HepG2 (cell line): Measurements from ENCODE around the gene FCN3. TPM values are rescaled to one million over a fixed set of nuclear protein-coding genes. Genes with fewer than 3 reads are reported as not detected.
A peak's percentile ranks its signal among the peaks of the same experiment; 100 is the strongest.

Experiments
- ATAC-seq: fragments of 200-7000 bp; cut with Tn5 transposase; 3 replicates; pipeline ENCODE4 v1.9.1; 2020; ENCODE audit warnings: mild to moderate bottlenecking, moderate library complexity
- BruUV-seq: library from RNA; stranded (reverse); fragments of 400-500 nt; replicated peaks from 2 replicates; lab custom pipeline; 2021; lab: Mats Ljungman, UMichigan
- CTCF ChIA-PET: fragments of 300-600 bp; formaldehyde crosslinking; extraction: SDS; loops from one replicate; lab custom pipeline; 2021; ENCODE audit warnings: low total read pairs, inconsistent platforms, low intra/inter-chr PET ratio; lab: Yijun Ruan, JAX
- POLR2A ChIA-PET: fragments of 350-600 bp; sonication (Branson Sonifier 250); formaldehyde crosslinking; loops from one replicate; lab custom pipeline; 2020; ENCODE audit warnings: antibody characterized with exemption, inconsistent platforms; lab: Yijun Ruan, JAX
- DNase-seq: peaks from one replicate; pipeline ENCODE4 v3.0.0-alpha.2; 2015; ENCODE audit warnings: low spot score
- FAIRE-seq: peaks from 3 replicates; lab custom pipeline; 2011; peaks lifted over from hg19 to GRCh38; lab: Jason Lieb, UNC
- H2AFZ ChIP-seq: one replicate; pipeline ENCODE4 v1.6.1; 2011; ENCODE audit warnings: low read length, inconsistent platforms
- H3K27ac ChIP-seq: fragments of 300-600 bp; 3 replicates; pipeline ENCODE4 v1.8.0; 2011; ENCODE audit warnings: mixed run types, mild to moderate bottlenecking, mixed read lengths, low read length, inconsistent platforms; ENCODE audit not compliant: insufficient read depth; ENCODE audit errors: extremely low read length
- H3K27me3 ChIP-seq, 2 experiments: fragments of 200-600 bp in 1 of 2; 2 replicates in 1 of 2; 3 replicates in 1 of 2; pipeline versions ENCODE4 v1.6.0 to v1.8.0; 2011; ENCODE audit warnings: low read length in 2 of 2, mild to moderate bottlenecking in 2 of 2, moderate library complexity in 2 of 2, inconsistent platforms in 1 of 2; ENCODE audit not compliant: insufficient read depth in 2 of 2, control insufficient read depth in 1 of 2
- H3K36me3 ChIP-seq, 2 experiments: fragments of 200-600 bp in 1 of 2; replicated peaks in 1 of 2; 2 replicates in 1 of 2; 3 replicates in 1 of 2; pipeline versions ENCODE4 v1.5.1 to v1.8.0; 2011; ENCODE audit warnings: low read length in 2 of 2, inconsistent platforms in 1 of 2; ENCODE audit not compliant: insufficient read depth in 2 of 2, control insufficient read depth in 1 of 2
- H3K4me1 ChIP-seq: 2 replicates; pipeline ENCODE4 v1.5.1; 2012; ENCODE audit warnings: low read length, inconsistent platforms; ENCODE audit not compliant: insufficient read depth
- H3K4me2 ChIP-seq: 2 replicates; pipeline ENCODE4 v1.6.0; 2011; ENCODE audit warnings: low read depth, low read length, inconsistent platforms
- H3K4me3 ChIP-seq, 3 experiments: fragments of 200-600 bp in 1 of 3; sonication (generic), shearing (Covaris generic) in 1 of 3; replicated peaks in 1 of 3; 2 replicates each; pipeline ENCODE4 v1.5.1; 2011 to 2016; ENCODE audit warnings: low read length in 3 of 3, inconsistent platforms in 2 of 3, low read depth in 2 of 3, mild to moderate bottlenecking in 2 of 3, control low read depth in 1 of 3, mixed read lengths in 1 of 3; ENCODE audit not compliant: insufficient read depth in 1 of 3
- H3K79me2 ChIP-seq: one replicate; pipeline ENCODE4 v1.6.1; 2011; ENCODE audit warnings: low read length, inconsistent platforms; ENCODE audit not compliant: insufficient read depth
- H3K9ac ChIP-seq: 2 replicates; pipeline ENCODE4 v1.6.0; 2011; ENCODE audit warnings: mild to moderate bottlenecking, low read depth, low read length, inconsistent platforms; ENCODE audit not compliant: insufficient read depth
- H3K9me3 ChIP-seq: 2 replicates; pipeline ENCODE4 v1.5.1; 2012; ENCODE audit warnings: mild to moderate bottlenecking, low read length
- H4K20me1 ChIP-seq: 2 replicates; pipeline ENCODE4 v1.6.0; 2011; ENCODE audit warnings: inconsistent platforms, mild to moderate bottlenecking, low read length, moderate library complexity; ENCODE audit not compliant: insufficient read depth
- AGO2 ChIP-seq: fragments of 200-400 bp; formaldehyde crosslinking; optimal IDR thresholded peaks from 2 replicates; pipeline ENCODE3; 2017; ENCODE audit warnings: mild to moderate bottlenecking, low read depth, low read length, moderate library complexity
- MTA1 ChIP-seq: sonication (generic); formaldehyde crosslinking; IDR thresholded peaks from 2 replicates; pipeline ENCODE4 v1.4.0; 2020; ENCODE audit warnings: missing genetic modification reagents, mild to moderate bottlenecking, borderline replicate concordance
- ZBTB33 ChIP-seq: sonication (generic); formaldehyde crosslinking; IDR thresholded peaks from 2 replicates; pipeline ENCODE4 v1.4.0; 2020; ENCODE audit warnings: missing genetic modification reagents
- ZNF703 ChIP-seq: sonication (generic); formaldehyde crosslinking; IDR thresholded peaks from 2 replicates; pipeline ENCODE4 v1.5.1; 2020; ENCODE audit warnings: missing genetic modification reagents, mild to moderate bottlenecking, moderate library complexity, borderline replicate concordance
- WGBS: methylation state at CpG from one replicate; pipeline ENCODE4 v1.1.6; 2017; ENCODE audit warnings: low lambda C conversion rate; 5-methylcytosine and 5-hydroxymethylcytosine counted together
- in situ Hi-C: cut with HindIII; loops from 2 replicates; pipeline ENCODE4 v1.10.0; 2017; ENCODE audit warnings: low pct_unique_long_range_greater_than_20kb; ENCODE audit not compliant: extremely low pct_ligation_motif_present
- intact Hi-C: fragments of 100-400 bp; cut with micrococcal nuclease; formaldehyde crosslinking; loops from one replicate; pipeline ENCODE4 v1.10.0; 2022; ENCODE audit not compliant: unreplicated experiment
- polyA plus RNA-seq, 8 experiments: library from polyadenylated mRNA; depleted of rRNA in 3 of 8; stranded (reverse) in 7 of 8; unstranded in 1 of 8; fragments of >200 nt; fragmentation: Illumina TruSeq in 4 of 8; extraction: Trizol in 4 of 8; gene quantifications; 2 replicates each; pipeline versions ENCODE4 v1.2.1 to v1.2.3, GENCODE V29; 2011 to 2016; ENCODE audit warnings: low read depth in 4 of 8, missing spikeins in 1 of 8, mixed read lengths in 1 of 8; ENCODE audit not compliant: insufficient read depth in 1 of 8
- total RNA-seq, 5 experiments: library from RNA; depleted of rRNA; stranded (reverse); fragments of >200 nt; fragmentation: Illumina TruSeq; extraction: Trizol; gene quantifications; 2 replicates each; pipeline ENCODE4 v1.2.3, GENCODE V29; 2016; ENCODE audit warnings: low read depth in 1 of 5

Gene FCN3
- total and polyA plus RNA-seq, 2 of the 13 experiments (the other 11 are each of a cell fraction or from before 2014, with no cell fraction given): not detected

DNA sequence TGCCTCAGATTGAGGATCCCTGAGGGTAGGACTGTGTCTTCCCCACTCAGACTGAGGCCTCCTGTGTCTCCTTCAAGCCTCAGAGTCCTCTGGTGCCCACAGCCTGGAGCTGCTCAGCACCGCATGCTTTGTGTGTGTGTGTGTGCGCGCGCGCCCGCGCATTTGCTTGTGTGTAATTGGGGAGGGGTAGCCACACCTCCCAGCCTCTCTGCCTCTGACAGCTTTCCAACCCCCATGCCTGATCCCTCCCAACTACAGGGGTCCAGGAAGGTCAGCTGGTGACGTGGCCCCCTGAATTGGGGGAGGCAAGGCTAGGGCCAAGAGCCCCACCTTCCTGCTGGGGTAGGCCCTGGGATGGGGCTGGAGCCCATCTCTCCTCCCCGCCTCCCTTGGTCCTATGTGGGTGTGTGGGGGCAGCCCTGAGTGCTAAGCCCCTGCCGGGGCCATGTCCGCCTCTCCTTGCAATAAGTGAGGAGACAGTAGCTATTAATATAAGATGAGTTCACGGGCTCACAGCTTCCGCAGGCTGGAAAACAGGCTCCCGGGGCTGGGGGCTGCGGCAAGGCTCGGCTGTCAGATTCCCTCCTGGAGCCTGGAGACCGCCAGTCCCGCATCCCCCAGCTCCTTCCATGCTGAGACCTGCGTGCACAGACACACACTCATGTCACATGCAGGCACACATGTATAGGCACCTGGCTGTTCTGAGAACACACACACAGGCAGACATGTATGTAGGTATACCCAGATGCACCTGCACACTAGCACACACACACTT is 24.8 kb upstream of the FCN3 start:
- FAIRE-seq (no peak), DNase-seq (no peak), ATAC-seq (peak; percentile 19)
- Histone ChIP-seq H2AFZ (no peak overlapping the region), H3K79me2 (no peaks in the 10 kb centered on the region), H3K27ac (no peak overlapping the region), H3K36me3 (no peaks in the 10 kb centered on the region), H4K20me1 (no peaks in the 10 kb centered on the region), H3K9ac (no peak overlapping the region), H3K4me1 (0 out of 2 replicates have a peak, but pooled peaks cover 4% of the 10 kb centered on the region), H3K9me3 (no peaks in the 10 kb centered on the region), H3K4me2 (no peak overlapping the region), H3K4me3 (no peak overlapping the region), H3K27me3 (0 out of 5 replicates have a peak, but pooled peaks cover 0 to 2% of the 10 kb centered on the region in 2 experiments)
- WGBS: 82% methylated on average over 9 of the region's 19 CpGs
- POLR2A ChIA-PET: interaction anchor here (0.6 kb wide), 1 partner anchor 101 kb away, joined by 3 read pairs; no protein-coding TSS in a partner anchor
- no TSS peak for BruUV-seq
- TF ChIP-seq MTA1 (CRISPR knock-in tag): no peak
- TF ChIP-seq ZNF703: no peak
- 0 out of 2 replicates have a peak, but pooled peaks have one; percentile 12 for TF ChIP-seq ZBTB33 (CRISPR knock-in tag)
- peak; percentile 71 for TF ChIP-seq AGO2
- in situ Hi-C loops: no loop called here
- intact Hi-C loops: loop anchor here (10.0 kb wide), 1 partner anchor 265 kb away; no protein-coding TSS in a partner anchor
- CTCF ChIA-PET: no interaction called here
